Measurements from ENCODE around the gene ZC3H4. TPM values are rescaled to one million over a fixed set of nuclear protein-coding genes. Genes with fewer than 3 reads are reported as not detected.
"Not testable (repeated sequence)": the region's sequence is repeated elsewhere in the genome, so short reads cannot be mapped to it uniquely, and the experiment has no call there.

ZC3H4 gene
- total RNA-seq, 1 experiment from 2014 or later: 45.1 TPM

- H4K20me1 ChIP-seq (ENCODE audit: insufficient read depth): no peaks in the 10 kb centered on the region
- H3K27ac ChIP-seq (ENCODE audit: low read depth, low read length): no peak overlapping the region
- H3K9me3 ChIP-seq (ENCODE audit: control insufficient read depth in 1 of 2, insufficient read depth in 1 of 2, low read depth in 1 of 2, low read length in 2 of 2): no peaks in the 10 kb centered on the region
- ChIA-PET CTCF (no interaction called here), POLR2A (interaction anchor here (3.2 kb wide), 1 partner anchor 11 kb away, joined by 13 read pairs; the partner anchor contains the start of gene ZC3H4), RAD21 (ENCODE audit: low non-redundant PET in 1 of 2, low total read pairs in 2 of 2, uncharacterized antibody in 2 of 2, unreplicated experiment in 2 of 2) (no interaction called here)
- H3K27me3 ChIP-seq (ENCODE audit: insufficient read depth, low read length): no peaks in the 10 kb centered on the region
- TF ChIP-seq REST (IDR thresholded peaks at IDR 0.05; ENCODE audit: low read depth) (no peak), YY1 (IDR thresholded peaks at IDR 0.05; ENCODE audit: extremely low read depth, insufficient replicate concordance, low read depth, low read length) (no peak), RAD21 (IDR thresholded peaks at IDR 0.05; ENCODE audit: low read depth) (no peak), ZBTB33 (IDR thresholded peaks at IDR 0.05; ENCODE audit: extremely low read depth, insufficient replicate concordance, low read length) (no peak), SRF (IDR thresholded peaks at IDR 0.05; ENCODE audit: low read depth) (no peak), MAX (IDR thresholded peaks at IDR 0.05) (no peak), EGR1 (IDR thresholded peaks at IDR 0.05; ENCODE audit: low read depth) (no peak), CEBPB (IDR thresholded peaks at IDR 0.05; ENCODE audit: low read depth) (no peak), SIN3A (IDR thresholded peaks at IDR 0.05; ENCODE audit: low read depth) (no peak), ELF1 (IDR thresholded peaks at IDR 0.05; ENCODE audit: borderline replicate concordance, low read depth) (no peak), FOSL1 (IDR thresholded peaks at IDR 0.05; ENCODE audit: low read depth) (no peak), ZFX (IDR thresholded peaks at IDR 0.05) (no peak), ZNF274 (IDR thresholded peaks at IDR 0.05; ENCODE audit: low read depth, low read length) (no peak)
- no peak overlapping the region for H3K4me2 ChIP-seq (ENCODE audit: low read length)
- H3K4me3 ChIP-seq (replicated peaks in 1 of 2; ENCODE audit: low read depth in 1 of 2, low read length in 2 of 2): no peak overlapping the region
- DNase-seq (ENCODE audit: low read depth, low spot score): no peak
- H3K4me1 ChIP-seq (ENCODE audit: control insufficient read depth in 1 of 2, insufficient read depth in 2 of 2, low read length in 2 of 2): peaks cover 23 to 34% of the 10 kb centered on the region in 2 experiments
- no peaks in the 10 kb centered on the region for H3K9me2 ChIP-seq (ENCODE audit: insufficient read depth)
- H3K9ac ChIP-seq (ENCODE audit: low read length): no peak overlapping the region
- H3K36me3 ChIP-seq (ENCODE audit: control insufficient read depth in 1 of 2, insufficient read depth in 2 of 2, low read length in 2 of 2): peaks cover 0 to 5% of the 10 kb centered on the region in 2 experiments; a peak in 1 of 4 replicates
- no peak for ATAC-seq
- no TSS peak for BruUV-seq (replicated peaks)
- intact Hi-C loops (cut with micrococcal nuclease): no loop called here
- peaks cover 73% of the 10 kb centered on the region for H3K79me2 ChIP-seq (ENCODE audit: insufficient read depth, low read length)
- H2AFZ ChIP-seq (ENCODE audit: low read depth, low read length, poor library complexity, severe bottlenecking): no peak overlapping the region
These were observed 11.1 kb downstream of the ZC3H4 start for GRCh38 chr19:47102346-47103060.

GRCh38 chr19:47101116-47101515 is 12.5 kb downstream of the ZC3H4 start:
- RAD21 ChIA-PET (ENCODE audit: low non-redundant PET in 1 of 2, low total read pairs in 2 of 2, uncharacterized antibody in 2 of 2, unreplicated experiment in 2 of 2); H3K27me3 ChIP-seq (ENCODE audit: insufficient read depth, low read length); ATAC-seq; BruUV-seq (replicated peaks); POLR2A ChIA-PET; H4K20me1 ChIP-seq (ENCODE audit: insufficient read depth); intact Hi-C loops (cut with micrococcal nuclease); H3K9ac ChIP-seq (ENCODE audit: low read length); H3K36me3 ChIP-seq (ENCODE audit: control insufficient read depth in 1 of 2, insufficient read depth in 2 of 2, low read length in 2 of 2); H3K27ac ChIP-seq (ENCODE audit: low read depth, low read length); DNase-seq (ENCODE audit: low read depth, low spot score); H3K4me3 ChIP-seq (replicated peaks in 1 of 2; ENCODE audit: low read depth in 1 of 2, low read length in 2 of 2); CTCF ChIA-PET; H3K9me2 ChIP-seq (ENCODE audit: insufficient read depth); H3K9me3 ChIP-seq (ENCODE audit: control insufficient read depth in 1 of 2, insufficient read depth in 1 of 2, low read depth in 1 of 2, low read length in 2 of 2); H3K4me2 ChIP-seq (ENCODE audit: low read length); H2AFZ ChIP-seq (ENCODE audit: low read depth, low read length, poor library complexity, severe bottlenecking): not testable (repeated sequence)
- Histone ChIP-seq H3K79me2 (ENCODE audit: insufficient read depth, low read length) (peaks cover 69% of the 10 kb centered on the region), H3K4me1 (ENCODE audit: control insufficient read depth in 1 of 2, insufficient read depth in 2 of 2, low read length in 2 of 2) (peaks cover 35 to 44% of the 10 kb centered on the region in 2 experiments)
